Liver (tissue), 9 donors: ENCODE data around the gene NDUFS1. TPM values are rescaled to one million over a fixed set of nuclear protein-coding genes. Genes with fewer than 3 reads are reported as not detected.

Experiments
- DNase-seq: peaks from one replicate; pipeline ENCODE4 v3.0.0-alpha.2; 2017; ENCODE audit warnings: low spot score
- H3K27ac ChIP-seq, 2 donors: one replicate each; pipeline ENCODE4 v1.7.0; 2013; ENCODE audit warnings: inconsistent platforms in 2 of 2, low read length in 2 of 2, control low read depth in 1 of 2, low read depth in 1 of 2, mild to moderate bottlenecking in 1 of 2
- H3K27me3 ChIP-seq, 4 donors: one replicate each; pipeline versions ENCODE4 v1.6.1 to v1.7.0; 2013; ENCODE audit warnings: low read length in 3 of 4, inconsistent platforms in 1 of 4, mild to moderate bottlenecking in 1 of 4, moderate library complexity in 1 of 4; ENCODE audit not compliant: control insufficient read depth in 4 of 4, insufficient read depth in 4 of 4
- H3K36me3 ChIP-seq, 4 donors: one replicate each; pipeline versions ENCODE4 v1.6.1 to v1.7.0; 2013; ENCODE audit warnings: low read length in 3 of 4, mild to moderate bottlenecking in 3 of 4, low read depth in 1 of 4, moderate library complexity in 1 of 4; ENCODE audit not compliant: control insufficient read depth in 4 of 4, insufficient read depth in 3 of 4
- H3K4me1 ChIP-seq, 4 donors: one replicate each; pipeline versions ENCODE4 v1.6.1 to v1.7.0; 2013; ENCODE audit warnings: low read length in 3 of 4, mild to moderate bottlenecking in 3 of 4, moderate library complexity in 1 of 4; ENCODE audit not compliant: control insufficient read depth in 4 of 4, insufficient read depth in 4 of 4
- H3K4me3 ChIP-seq, 3 donors: one replicate each; pipeline versions ENCODE4 v1.6.1 to v1.7.0; 2013; ENCODE audit warnings: low read length in 3 of 3, control low read depth in 1 of 3, low read depth in 1 of 3, mild to moderate bottlenecking in 1 of 3
- H3K9ac ChIP-seq, 2 donors: one replicate each; pipeline ENCODE4 v1.7.0; 2013; ENCODE audit warnings: low read length in 2 of 2, mild to moderate bottlenecking in 2 of 2, moderate library complexity in 2 of 2, control low read depth in 1 of 2, low read depth in 1 of 2
- H3K9me3 ChIP-seq, 4 donors: one replicate each; pipeline versions ENCODE4 v1.6.1 to v1.7.0; 2013; ENCODE audit warnings: low read length in 3 of 4; ENCODE audit not compliant: control insufficient read depth in 4 of 4
- ATF3 ChIP-seq: IDR thresholded peaks from 2 replicates; pipeline ENCODE4 v1.6.1; 2016; ENCODE audit warnings: antibody characterized with exemption
- CTCF ChIP-seq: fragments of 150-350 bp; IDR thresholded peaks from 2 replicates; pipeline ENCODE4 v1.5.1; 2017; ENCODE audit warnings: improper control_type of control experiment, low read depth, low read length; ENCODE audit not compliant: missing input control
- EGR1 ChIP-seq, 2 donors: IDR thresholded peaks; 2 replicates each; pipeline ENCODE4 v1.6.1; 2016 to 2018; ENCODE audit warnings: antibody characterized with exemption in 2 of 2, low read depth in 2 of 2
- FOXA1 ChIP-seq: IDR thresholded peaks from 2 replicates; pipeline ENCODE4 v1.6.1; 2016; ENCODE audit warnings: antibody characterized with exemption
- FOXA2 ChIP-seq: IDR thresholded peaks from 2 replicates; pipeline ENCODE4 v1.6.1; 2016; ENCODE audit warnings: antibody characterized with exemption
- HNF4A ChIP-seq, 2 donors: conservative IDR thresholded peaks; 2 replicates each; pipeline ENCODE4 v1.6.1; 2016; ENCODE audit warnings: antibody characterized with exemption in 2 of 2, mild to moderate bottlenecking in 2 of 2
- NR2F2 ChIP-seq: IDR thresholded peaks from 2 replicates; pipeline ENCODE4 v1.6.1; 2016; ENCODE audit warnings: antibody characterized with exemption
- RAD21 ChIP-seq, 2 donors: IDR thresholded peaks; 2 replicates each; pipeline ENCODE4 v1.6.1; 2016; ENCODE audit warnings: antibody characterized with exemption in 2 of 2, mild to moderate bottlenecking in 2 of 2
- RXRA ChIP-seq, 2 donors: IDR thresholded peaks; 2 replicates each; pipeline ENCODE4 v1.6.1; 2017 to 2018; ENCODE audit warnings: antibody characterized with exemption in 2 of 2, mild to moderate bottlenecking in 1 of 2
- SP1 ChIP-seq: IDR thresholded peaks from 2 replicates; pipeline ENCODE4 v1.6.1; 2018; ENCODE audit warnings: antibody characterized with exemption, mild to moderate bottlenecking
- TAF1 ChIP-seq: conservative IDR thresholded peaks from 2 replicates; pipeline ENCODE4 v1.6.1; 2016; ENCODE audit warnings: antibody characterized with exemption, mild to moderate bottlenecking
- YY1 ChIP-seq: IDR thresholded peaks from 2 replicates; pipeline ENCODE4 v1.6.1; 2016; ENCODE audit warnings: antibody characterized with exemption, mild to moderate bottlenecking
- WGBS: extraction: QIAGEN DNeasy Blood & Tissue Kit; methylation state at CpG from one replicate; pipeline ENCODE4 v1.1.7; 2013; 5-methylcytosine and 5-hydroxymethylcytosine counted together
- polyA plus RNA-seq, 2 donors: library from polyadenylated mRNA; stranded (reverse) in 1 of 2; unstranded in 1 of 2; fragments of 200-250 nt in 1 of 2; fragments of >200 nt in 1 of 2; fragmentation: Nextera tagmentation in 1 of 2; extraction: Ambion mirVana in 1 of 2; gene quantifications; one replicate each; pipeline versions ENCODE4 v1.2.1 to v1.2.3, GENCODE V29; 2013 to 2015
- total RNA-seq, 2 donors: library from RNA; depleted of rRNA; stranded (reverse); fragments of >200 nt; gene quantifications; one replicate each; pipeline ENCODE4 v1.2.3, GENCODE V29; 2014
- TF ChIP-seq, protein P1 (sequence below): IDR thresholded peaks from 2 replicates; pipeline ENCODE4 v1.6.1; 2016; ENCODE audit warnings: antibody characterized with exemption, mild to moderate bottlenecking
- TF ChIP-seq, protein P2 (sequence below): IDR thresholded peaks from 2 replicates; pipeline ENCODE4 v1.6.1; 2016; ENCODE audit warnings: antibody characterized with exemption
- donor health status: healthy.
- donor health status: healthy.
- donor health status: healthy.
- donor health status: healthy.
- donor health status: healthy.

The NDUFS1 gene
- total and polyA plus RNA-seq, 4 donors, result 39.7 to 167 (median 83.2) TPM

GRCh38 chr2:206198677-206199076 is 39.4 kb upstream of the NDUFS1 start:
- H3K4me3 ChIP-seq, result no peak overlapping the region
- no peak for DNase-seq
- no peaks in the 10 kb centered on the region for H3K27me3 ChIP-seq
- H3K9ac ChIP-seq, result no peak overlapping the region
- no peaks in the 10 kb centered on the region for H3K9me3 ChIP-seq
- 73% methylated on average over 1 of the region's 1 CpG for WGBS
- H3K27ac ChIP-seq, result no peak overlapping the region
- TF ChIP-seq NR2F2, result no peak
- TF ChIP-seq FOXA1, result no peak
- no peak for TF ChIP-seq EGR1 (IDR thresholded peaks at IDR 0.05; ENCODE audit: low read depth in 2 of 2)
- TF ChIP-seq RAD21 (IDR thresholded peaks at IDR 0.05), result no peak
- TF ChIP-seq YY1, result no peak
- TF ChIP-seq FOXA2, result no peak
- no peak for TF ChIP-seq ATF3
- TF ChIP-seq HNF4A (conservative IDR thresholded peaks at IDR 0.05), result no peak
- TF ChIP-seq, protein P1, sequence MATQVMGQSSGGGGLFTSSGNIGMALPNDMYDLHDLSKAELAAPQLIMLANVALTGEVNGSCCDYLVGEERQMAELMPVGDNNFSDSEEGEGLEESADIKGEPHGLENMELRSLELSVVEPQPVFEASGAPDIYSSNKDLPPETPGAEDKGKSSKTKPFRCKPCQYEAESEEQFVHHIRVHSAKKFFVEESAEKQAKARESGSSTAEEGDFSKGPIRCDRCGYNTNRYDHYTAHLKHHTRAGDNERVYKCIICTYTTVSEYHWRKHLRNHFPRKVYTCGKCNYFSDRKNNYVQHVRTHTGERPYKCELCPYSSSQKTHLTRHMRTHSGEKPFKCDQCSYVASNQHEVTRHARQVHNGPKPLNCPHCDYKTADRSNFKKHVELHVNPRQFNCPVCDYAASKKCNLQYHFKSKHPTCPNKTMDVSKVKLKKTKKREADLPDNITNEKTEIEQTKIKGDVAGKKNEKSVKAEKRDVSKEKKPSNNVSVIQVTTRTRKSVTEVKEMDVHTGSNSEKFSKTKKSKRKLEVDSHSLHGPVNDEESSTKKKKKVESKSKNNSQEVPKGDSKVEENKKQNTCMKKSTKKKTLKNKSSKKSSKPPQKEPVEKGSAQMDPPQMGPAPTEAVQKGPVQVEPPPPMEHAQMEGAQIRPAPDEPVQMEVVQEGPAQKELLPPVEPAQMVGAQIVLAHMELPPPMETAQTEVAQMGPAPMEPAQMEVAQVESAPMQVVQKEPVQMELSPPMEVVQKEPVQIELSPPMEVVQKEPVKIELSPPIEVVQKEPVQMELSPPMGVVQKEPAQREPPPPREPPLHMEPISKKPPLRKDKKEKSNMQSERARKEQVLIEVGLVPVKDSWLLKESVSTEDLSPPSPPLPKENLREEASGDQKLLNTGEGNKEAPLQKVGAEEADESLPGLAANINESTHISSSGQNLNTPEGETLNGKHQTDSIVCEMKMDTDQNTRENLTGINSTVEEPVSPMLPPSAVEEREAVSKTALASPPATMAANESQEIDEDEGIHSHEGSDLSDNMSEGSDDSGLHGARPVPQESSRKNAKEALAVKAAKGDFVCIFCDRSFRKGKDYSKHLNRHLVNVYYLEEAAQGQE, result no peak
- no peak for TF ChIP-seq SP1
- TF ChIP-seq TAF1, result no peak
- no peak for TF ChIP-seq RXRA (IDR thresholded peaks at IDR 0.05)
- TF ChIP-seq CTCF, result no peak
- TF ChIP-seq, protein P2, sequence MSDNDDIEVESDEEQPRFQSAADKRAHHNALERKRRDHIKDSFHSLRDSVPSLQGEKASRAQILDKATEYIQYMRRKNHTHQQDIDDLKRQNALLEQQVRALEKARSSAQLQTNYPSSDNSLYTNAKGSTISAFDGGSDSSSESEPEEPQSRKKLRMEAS, result no peak
- no peaks in the 10 kb centered on the region for H3K4me1 ChIP-seq
- no peaks in the 10 kb centered on the region for H3K36me3 ChIP-seq

GRCh38 chr2:206193671-206194357 is 34.6 kb upstream of the NDUFS1 start:
- no peaks in the 10 kb centered on the region for H3K9me3 ChIP-seq
- H3K4me1 ChIP-seq, result no peaks in the 10 kb centered on the region
- H3K27ac ChIP-seq, result no peak overlapping the region
- no peak overlapping the region for H3K4me3 ChIP-seq
- H3K9ac ChIP-seq, result no peak overlapping the region
- no peaks in the 10 kb centered on the region for H3K27me3 ChIP-seq
- TF ChIP-seq NR2F2, result no peak
- TF ChIP-seq FOXA2, result no peak
- TF ChIP-seq HNF4A (conservative IDR thresholded peaks at IDR 0.05), result no peak
- no peak for TF ChIP-seq RXRA (IDR thresholded peaks at IDR 0.05)
- WGBS, result 66% methylated on average over 2 of the region's 2 CpGs
- H3K36me3 ChIP-seq, result no peaks in the 10 kb centered on the region
- no peak for DNase-seq
